Measurements from ENCODE around the gene KRT27. TPM values are rescaled to one million over a fixed set of nuclear protein-coding genes. Genes with fewer than 3 reads are reported as not detected.

The KRT27 gene
- not detected in 2 replicates for total RNA-seq

DNA sequence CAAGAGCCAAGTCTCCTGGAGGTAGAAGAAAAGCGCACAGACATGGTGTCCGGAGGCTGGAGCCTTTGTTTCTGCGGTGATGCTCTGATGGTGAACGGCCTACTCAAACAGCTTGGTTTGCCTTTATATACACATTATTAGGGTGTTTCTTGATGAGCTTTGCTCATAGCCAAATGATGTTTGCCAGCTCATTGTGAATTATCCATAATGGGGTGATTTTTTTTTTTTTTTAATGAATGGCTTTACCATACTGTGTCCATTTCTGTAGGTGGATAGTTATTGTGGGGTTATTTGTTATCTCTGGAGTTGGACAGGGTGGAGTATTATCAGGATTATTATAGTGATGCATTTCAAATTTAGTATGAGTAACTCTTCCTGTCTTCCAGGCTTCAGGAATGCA is at the start of gene KRT27:
Gene KRT27, minus strand, starts transcription at position 101 of the 400 bp plus-strand sequence. Its CDS starts 57 bp downstream, at position 44.

GRCh38 chr17:40822132-40822812 is 39.9 kb upstream of the KRT27 start, which contains the start of gene KRT10:
Gene KRT10 (minus strand): TSS chr17:40822614. CDS start chr17:40822585, 29 bp downstream.

DNA sequence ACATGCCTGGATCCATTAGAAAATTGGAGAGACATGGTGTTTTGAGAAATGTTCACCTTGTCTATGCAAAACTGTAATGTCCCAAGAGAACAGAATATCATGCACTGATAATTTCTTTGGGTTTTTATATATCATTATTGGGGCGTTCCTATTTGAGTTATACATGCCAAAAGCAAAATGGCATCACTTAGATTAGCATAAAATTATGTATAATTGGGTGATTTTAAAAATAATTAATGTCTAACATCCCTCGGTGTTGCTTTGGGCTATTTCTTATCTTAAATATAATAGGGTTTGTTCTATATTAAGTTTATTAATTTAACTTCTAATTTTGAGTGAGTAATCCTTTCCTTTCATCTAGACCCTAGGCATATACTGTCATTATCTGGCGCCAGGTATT is 17.5 kb upstream of the KRT27 start, which contains the start of gene KRT28:
Gene KRT28, minus strand, starts transcription at position 101 of the 400 bp plus-strand sequence. Its CDS starts 66 bp downstream, at position 35.

DNA sequence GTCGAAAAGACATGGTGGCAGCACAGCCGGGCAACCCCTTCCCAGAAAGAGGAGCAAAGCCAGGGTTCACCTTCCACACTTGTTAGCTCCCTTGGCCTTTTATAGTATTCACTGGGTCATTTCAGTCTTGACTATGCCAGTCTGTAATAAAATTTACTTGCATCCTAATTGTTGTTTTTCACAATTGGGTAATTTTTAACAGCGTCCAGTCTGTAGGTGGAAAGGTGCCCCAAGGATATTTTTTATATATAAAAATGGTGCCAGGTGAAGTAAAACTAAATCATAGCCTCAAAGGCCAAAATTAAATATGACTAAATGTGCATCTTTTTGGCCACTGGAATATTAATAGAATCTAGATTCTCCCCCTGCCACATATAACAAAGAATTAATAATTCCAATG is 10.2 kb downstream of the KRT27 start, which contains the start of gene KRT26:
Gene KRT26, minus strand, starts transcription at position 101 of the 400 bp plus-strand sequence. Its CDS starts 88 bp downstream, at position 13.

DNA sequence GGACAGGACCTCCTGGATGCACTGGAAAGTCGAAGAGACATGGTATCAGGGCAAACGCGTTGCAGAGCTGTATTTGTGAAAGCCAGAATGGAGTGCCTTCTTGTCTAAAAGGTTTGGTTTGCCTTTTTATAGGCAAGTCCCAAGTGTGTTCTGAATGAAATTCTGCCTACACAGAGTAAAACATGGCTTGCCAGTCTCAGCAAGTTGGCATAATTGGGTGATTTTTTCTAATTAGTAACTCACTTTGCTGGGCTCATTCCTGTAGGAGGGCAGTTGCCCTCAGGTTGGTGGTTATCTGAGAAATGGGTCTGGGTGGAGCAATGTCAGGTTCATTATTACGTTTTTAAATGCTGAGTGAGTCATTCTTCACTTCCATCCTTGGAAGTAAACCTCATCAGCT is 27.1 kb downstream of the KRT27 start, which contains the start of gene KRT25:
Gene KRT25, minus strand, starts transcription at position 101 of the 400 bp plus-strand sequence. Its CDS starts 60 bp downstream, at position 41.

Other genes with a start within 250 kb of the KRT27 start
- 0.13 TPM in 1 of 2 replicates, not detected in the other for gene CCR7, start 217.1 kb downstream of the KRT27 start, total RNA-seq
- 92.3 and 94.1 TPM in 2 replicates for gene SMARCE1, start 134.7 kb downstream of the KRT27 start, total RNA-seq
- gene KRT222, start 117.4 kb downstream of the KRT27 start, total RNA-seq: not detected in 2 replicates
- gene KRT24, start 78.8 kb downstream of the KRT27 start, total RNA-seq: not detected in 2 replicates
- gene KRT25, start 27.2 kb downstream of the KRT27 start, total RNA-seq: not detected in 2 replicates
- gene KRT26, start 10.3 kb downstream of the KRT27 start, total RNA-seq: not detected in 2 replicates
- gene KRT28, start 17.4 kb upstream of the KRT27 start, total RNA-seq: not detected in 2 replicates
- gene KRT10, start 40.1 kb upstream of the KRT27 start, total RNA-seq: 3.0 and 3.8 TPM in 2 replicates
- not detected in 2 replicates for gene KRT12, start 84.7 kb upstream of the KRT27 start, total RNA-seq
- not detected in 2 replicates for gene KRT20, start 102.7 kb upstream of the KRT27 start, total RNA-seq
- gene KRT23, start 155.1 kb upstream of the KRT27 start, total RNA-seq: not detected in 2 replicates
- gene KRT39, start 184.4 kb upstream of the KRT27 start, total RNA-seq: not detected in 2 replicates
- not detected in 2 replicates for gene KRT40, start 201.8 kb upstream of the KRT27 start, total RNA-seq
- gene KRTAP3-3, start 211.6 kb upstream of the KRT27 start, total RNA-seq: not detected in 2 replicates
- not detected in 2 replicates for gene KRTAP3-2, start 217.4 kb upstream of the KRT27 start, total RNA-seq
- not detected in 2 replicates for gene KRTAP3-1, start 226.6 kb upstream of the KRT27 start, total RNA-seq
- gene KRTAP1-5, start 244.7 kb upstream of the KRT27 start, total RNA-seq: not detected in 2 replicates
- not detected in 2 replicates for gene KRTAP1-4, start 247.6 kb upstream of the KRT27 start, total RNA-seq